HUES64 (cell line): ENCODE data around the gene CD300LB.
"Not testable (repeated sequence)": the region's sequence is repeated elsewhere in the genome, so short reads cannot be mapped to it uniquely, and the experiment has no call there.

Experiments used
- H3K27ac ChIP-seq: 2 replicates; pipeline ENCODE4 v1.7.0; 2013; ENCODE audit warnings: low read depth, low read length, inconsistent platforms
- H3K27me3 ChIP-seq: 2 replicates; pipeline ENCODE4 v1.6.1; 2013; ENCODE audit warnings: mild to moderate bottlenecking, low read length; ENCODE audit not compliant: insufficient read depth
- H3K36me3 ChIP-seq: 2 replicates; pipeline ENCODE4 v1.6.1; 2013; ENCODE audit warnings: mild to moderate bottlenecking, low read length; ENCODE audit not compliant: insufficient read depth
- H3K4me1 ChIP-seq: 2 replicates; pipeline ENCODE4 v1.6.1; 2013; ENCODE audit warnings: mild to moderate bottlenecking, low read length, moderate library complexity; ENCODE audit not compliant: insufficient read depth
- H3K4me3 ChIP-seq: 2 replicates; pipeline ENCODE4 v1.5.1; 2013; ENCODE audit warnings: mild to moderate bottlenecking, low read length, moderate library complexity
- H3K9ac ChIP-seq: 2 replicates; pipeline ENCODE4 v1.6.1; 2013; ENCODE audit warnings: mild to moderate bottlenecking, low read depth, low read length
- H3K9me3 ChIP-seq: 2 replicates; pipeline ENCODE4 v1.6.1; 2013; ENCODE audit warnings: low read depth, low read length; ENCODE audit not compliant: insufficient read depth
- WGBS: fragments of 150-250, 120-280 bp; methylation state at CpG from one replicate; pipeline ENCODE4 v1.1.7; 2013; ENCODE audit warnings: missing lambda C conversion rate; 5-methylcytosine and 5-hydroxymethylcytosine counted together

The CD300LB gene

DNA sequence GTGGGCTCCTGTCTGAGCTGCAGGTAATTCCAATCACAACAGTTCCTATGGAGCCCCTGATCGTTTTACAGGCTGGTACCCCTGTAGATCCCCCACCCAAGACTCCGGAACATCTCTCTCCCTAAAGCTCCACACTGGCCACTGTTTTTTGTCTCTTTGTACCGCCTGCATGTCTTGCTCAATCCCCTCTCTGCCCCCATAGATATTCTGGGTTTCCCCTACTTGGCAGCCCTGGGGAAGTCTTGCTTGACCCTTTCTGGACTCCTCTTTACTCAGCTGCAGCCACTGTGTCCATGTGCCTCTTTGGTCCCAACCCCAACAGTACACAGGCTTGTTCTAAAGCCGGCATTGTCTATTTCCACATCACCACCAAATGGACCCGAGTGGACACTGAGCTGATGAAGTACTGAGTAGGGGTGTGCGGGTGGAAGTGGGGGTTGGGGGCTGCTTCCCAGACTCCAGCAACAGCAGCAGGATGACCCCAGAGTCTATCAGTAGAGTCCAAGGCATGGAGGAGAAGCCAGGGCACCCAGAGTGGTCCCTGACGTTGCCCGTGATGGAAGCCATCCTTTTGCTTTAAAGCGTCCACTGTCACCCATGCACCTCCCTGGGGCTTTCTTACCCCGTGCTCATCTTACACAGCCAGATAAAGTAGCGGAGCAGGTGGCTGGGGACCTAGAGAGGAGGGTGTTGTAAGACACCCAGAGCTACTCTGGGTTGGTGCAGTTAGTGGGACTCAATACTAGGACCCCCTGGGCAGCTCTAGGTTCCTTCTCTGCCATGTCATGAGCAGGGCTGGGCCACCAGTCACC is 6.4 kb downstream of the CD300LB start:
- Histone ChIP-seq H3K9ac (no peak overlapping the region), H3K4me3 (no peak overlapping the region), H3K4me1 (no peaks in the 10 kb centered on the region), H3K27ac (no peak overlapping the region), H3K9me3 (no peaks in the 10 kb centered on the region), H3K27me3 (no peaks in the 10 kb centered on the region; the same call in none of the 2 replicates), H3K36me3 (no peaks in the 10 kb centered on the region)
- WGBS: 93% methylated on average over 11 of the region's 11 CpGs

DNA sequence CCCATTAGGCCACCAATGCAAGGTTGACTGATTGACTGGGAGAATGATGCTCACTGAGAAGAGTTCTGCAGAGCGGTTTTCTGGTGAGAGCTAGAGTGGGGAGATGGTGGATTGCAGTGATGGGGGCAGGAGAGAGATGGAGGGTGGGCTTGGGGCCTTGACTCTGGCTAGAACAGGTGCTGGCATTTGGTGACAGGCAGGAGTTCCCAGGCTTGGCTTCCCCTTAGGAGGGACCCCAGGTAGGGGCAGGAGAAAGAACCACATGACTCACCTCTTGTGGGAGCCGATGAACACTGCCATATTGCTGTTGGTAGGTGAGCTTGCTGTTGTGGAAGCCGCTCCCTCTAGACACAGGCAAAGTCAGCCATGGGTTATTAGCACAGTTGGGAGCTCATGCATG is 8.0 kb downstream of the CD300LB start:
- Histone ChIP-seq H3K36me3 (no peaks in the 10 kb centered on the region), H3K4me3 (no peak overlapping the region), H3K4me1 (no peaks in the 10 kb centered on the region), H3K9ac (no peak overlapping the region), H3K27me3 (no peaks in the 10 kb centered on the region; the same call in none of the 2 replicates), H3K27ac (no peak overlapping the region), H3K9me3 (no peaks in the 10 kb centered on the region)
- WGBS: 89% methylated on average over 3 of the region's 3 CpGs

DNA sequence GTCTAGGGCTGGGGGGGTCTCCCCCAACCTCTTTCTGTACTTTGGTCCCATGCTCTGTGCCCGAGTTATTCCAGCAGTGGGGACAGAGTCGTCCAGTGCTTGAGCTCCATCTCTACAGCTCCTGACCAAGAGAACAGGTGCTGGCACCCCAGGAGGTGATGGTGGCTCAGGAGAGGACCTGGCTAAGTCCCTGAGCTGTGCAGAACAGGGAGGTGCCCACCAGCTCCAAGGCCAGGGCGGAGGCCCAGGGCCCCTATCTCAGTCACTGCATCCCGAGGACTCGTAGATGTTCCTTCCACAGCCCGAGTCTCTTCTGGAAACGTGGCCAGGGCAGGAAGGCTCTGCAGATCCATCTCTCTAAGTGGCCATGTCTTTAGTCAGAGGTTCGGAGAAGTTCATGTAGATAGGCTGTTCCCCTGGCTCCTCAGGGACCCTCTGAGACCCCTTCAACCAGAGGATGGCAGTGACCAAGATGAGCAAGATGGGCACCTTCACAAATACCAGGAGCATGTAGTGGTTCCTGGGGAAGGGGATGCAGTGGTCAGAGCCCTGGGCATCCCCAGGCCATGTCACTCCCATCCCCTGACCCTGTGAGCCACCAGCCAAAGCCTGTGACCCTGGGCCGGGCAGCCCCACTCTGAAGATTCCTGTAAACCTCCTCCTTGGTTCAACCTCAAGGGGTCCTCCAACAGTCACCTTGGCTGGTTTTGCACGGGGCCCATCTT is 8.7 kb downstream of the CD300LB start:
- Histone ChIP-seq H3K36me3 (no peaks in the 10 kb centered on the region), H3K9me3 (no peaks in the 10 kb centered on the region), H3K27me3 (no peaks in the 10 kb centered on the region; the same call in 1 of the 2 replicates), H3K4me1 (no peaks in the 10 kb centered on the region), H3K27ac (no peak overlapping the region), H3K4me3 (no peak overlapping the region), H3K9ac (no peak overlapping the region)
- 84% methylated on average over 10 of the region's 10 CpGs for WGBS

DNA sequence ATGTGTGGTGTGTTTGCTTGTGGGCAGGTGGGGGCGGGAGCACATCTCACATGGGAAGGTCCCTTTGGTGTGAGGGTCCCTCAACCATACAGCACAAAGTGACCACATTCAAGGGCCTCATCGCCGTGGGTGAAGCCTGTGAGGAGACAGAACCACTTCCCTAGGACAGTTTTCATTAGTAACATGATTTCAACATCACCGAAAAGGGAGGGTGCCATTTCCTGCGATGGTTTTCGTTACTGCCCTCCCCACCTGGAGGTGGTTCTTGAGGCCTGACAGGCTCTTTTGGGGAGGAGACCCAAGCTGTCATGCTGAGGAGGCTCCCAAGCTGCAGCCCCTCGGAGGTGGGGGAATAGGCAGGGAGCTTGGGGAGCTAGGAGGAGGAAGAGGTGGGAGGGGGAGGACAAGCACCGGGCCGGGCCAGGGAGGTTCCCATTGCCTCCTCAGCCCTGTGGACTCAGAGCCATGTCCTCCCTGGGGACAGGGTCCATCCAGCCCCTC is 9.5 kb downstream of the CD300LB start:
- WGBS: 93% methylated on average over 9 of the region's 9 CpGs
- no peaks in the 10 kb centered on the region for H3K36me3 ChIP-seq
- no peak overlapping the region for H3K4me3 ChIP-seq
- H3K4me1 ChIP-seq: no peaks in the 10 kb centered on the region
- H3K27me3 ChIP-seq: no peaks in the 10 kb centered on the region; the same call in 1 of the 2 replicates
- no peak overlapping the region for H3K9ac ChIP-seq
- H3K9me3 ChIP-seq: no peaks in the 10 kb centered on the region
- no peak overlapping the region for H3K27ac ChIP-seq

DNA sequence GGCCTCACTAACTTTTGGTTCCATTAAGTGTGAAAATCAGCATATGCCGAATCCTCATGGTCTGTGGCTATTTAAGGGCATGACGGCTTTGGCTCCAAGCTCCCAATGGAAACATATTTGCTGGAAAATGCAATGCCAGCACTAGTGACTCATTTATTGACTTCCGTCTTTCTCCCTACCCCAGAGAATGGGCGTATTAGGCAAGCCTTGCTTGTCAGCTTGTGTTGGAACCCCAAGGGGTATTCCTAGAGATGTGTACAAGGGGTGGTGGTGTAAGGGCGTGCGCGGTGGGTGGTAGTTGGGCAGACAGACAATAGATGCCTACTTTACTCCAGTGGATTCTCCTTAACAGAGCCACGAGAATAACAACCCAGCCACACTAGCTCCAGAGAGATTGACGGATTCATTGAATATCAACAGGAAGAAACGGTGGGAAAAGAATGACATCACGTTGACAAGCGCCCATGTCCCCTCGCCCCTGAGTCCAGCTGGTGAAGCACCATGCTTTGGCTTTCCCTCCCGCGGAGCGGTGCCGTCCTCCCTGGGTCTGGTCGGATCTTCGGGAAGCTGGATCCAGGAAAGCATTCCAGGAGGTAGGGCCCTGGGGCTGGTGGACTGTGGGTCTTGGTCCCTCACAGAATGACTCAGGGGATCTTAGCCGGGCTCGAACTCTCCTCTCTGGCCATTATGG is 10.3 kb downstream of the CD300LB start:
- no peaks in the 10 kb centered on the region; the same call in 1 of the 2 replicates for H3K27me3 ChIP-seq
- no peaks in the 10 kb centered on the region for H3K4me1 ChIP-seq
- H3K9me3 ChIP-seq: no peaks in the 10 kb centered on the region
- 92% methylated on average over 19 of the region's 21 CpGs for WGBS
- H3K36me3 ChIP-seq: no peaks in the 10 kb centered on the region
- H3K9ac ChIP-seq: no peak overlapping the region
- H3K27ac ChIP-seq: no peak overlapping the region
- no peak overlapping the region for H3K4me3 ChIP-seq

DNA sequence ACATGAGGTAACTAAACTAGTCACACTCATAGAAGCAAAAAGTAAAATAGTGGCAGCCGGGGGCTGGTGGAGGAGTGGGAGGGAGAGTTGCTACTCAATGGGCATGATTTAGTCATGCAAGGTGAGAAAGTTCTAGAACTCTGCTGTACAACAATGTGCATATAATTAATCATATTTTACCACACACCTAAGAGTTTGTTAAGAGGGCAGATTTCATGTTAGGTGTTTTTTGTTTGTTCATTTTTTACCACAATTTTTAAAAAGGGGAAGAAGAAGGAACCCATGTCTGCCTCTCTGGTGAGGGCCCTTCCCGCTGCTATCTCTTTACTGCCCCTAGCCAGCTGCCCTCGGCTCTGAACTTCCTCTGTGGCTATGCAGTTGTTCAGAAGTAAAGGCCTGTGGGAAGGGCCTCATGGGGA is 11.2 kb downstream of the CD300LB start:
- Histone ChIP-seq H3K4me3 (no peak overlapping the region), H3K36me3 (no peaks in the 10 kb centered on the region), H3K9me3 (0 out of 2 replicates have a peak, but pooled peaks cover under 1% of the 10 kb centered on the region), H3K27ac (no peak overlapping the region), H3K4me1 (no peaks in the 10 kb centered on the region), H3K9ac (no peak overlapping the region), H3K27me3 (no peaks in the 10 kb centered on the region; the same call in 1 of the 2 replicates)
- 85% methylated on average over 3 of the region's 3 CpGs for WGBS

DNA sequence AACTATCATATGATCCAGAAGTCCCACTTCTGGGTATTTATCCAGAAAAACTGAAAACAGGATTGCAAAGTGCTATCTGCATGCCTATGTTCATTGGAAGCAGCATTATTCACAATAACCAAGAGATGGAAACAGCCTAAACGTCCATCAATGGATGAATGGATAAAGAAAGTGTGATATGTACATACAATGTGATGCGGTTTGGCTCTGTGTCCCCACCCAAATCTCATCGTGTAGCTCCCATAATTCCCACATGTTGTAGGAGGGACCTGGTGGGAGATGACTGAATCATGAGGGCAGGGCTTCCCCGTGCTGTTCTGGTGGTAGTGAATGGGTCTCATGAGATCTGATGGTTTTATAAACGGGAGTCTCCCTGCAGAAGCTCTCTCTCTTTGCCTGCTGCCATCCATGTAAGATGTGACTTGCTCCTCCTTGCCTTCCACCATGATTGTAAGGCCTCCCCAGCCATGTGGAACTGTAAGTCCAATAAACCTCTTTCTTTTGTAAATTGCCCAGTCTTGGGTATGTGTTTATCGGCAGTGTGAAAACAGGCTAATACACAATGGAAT is 12.8 kb downstream of the CD300LB start:
- WGBS: 81% methylated on average over 6 of the region's 6 CpGs
- not testable (repeated sequence) for H3K9ac ChIP-seq

DNA sequence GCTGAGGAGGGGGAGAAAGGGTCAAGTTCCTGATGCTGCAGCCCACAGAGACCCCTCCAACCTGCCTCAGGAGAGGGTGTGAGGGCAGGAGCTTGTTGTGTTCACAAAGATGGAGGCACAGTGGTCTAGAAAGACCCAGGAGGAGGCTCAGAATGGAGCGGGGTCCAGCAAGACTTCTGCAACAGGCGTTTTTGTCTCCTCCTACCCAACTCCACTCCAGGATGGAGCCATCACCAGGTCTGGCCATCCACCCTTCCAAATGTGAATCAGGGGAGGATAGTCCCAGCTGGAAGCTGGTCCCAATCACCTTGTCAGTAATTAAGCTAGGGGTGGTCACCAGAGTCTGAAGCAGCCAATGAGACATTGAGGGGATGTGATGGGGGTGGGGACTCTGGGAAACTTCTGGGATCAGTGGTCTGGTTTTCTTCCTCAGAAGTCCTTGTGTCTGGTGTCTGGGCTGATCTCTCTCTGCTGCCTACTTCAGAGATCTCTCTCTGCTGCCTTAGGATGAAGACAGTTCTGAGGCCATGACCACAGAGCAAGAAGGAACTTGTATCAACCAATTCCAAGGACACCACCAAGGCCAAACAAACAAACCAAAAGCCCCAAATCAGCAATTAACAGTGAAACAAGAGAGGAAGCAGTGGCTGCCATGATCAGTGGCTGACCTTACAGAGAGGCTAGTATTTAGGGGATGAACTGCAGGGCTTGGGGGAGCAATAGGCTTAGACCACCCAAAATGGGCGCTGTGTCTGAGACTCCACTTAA is 14.5 kb downstream of the CD300LB start:
- no peak overlapping the region for H3K9ac ChIP-seq
- no peaks in the 10 kb centered on the region for H3K4me1 ChIP-seq
- WGBS: 78% methylated on average over 3 of the region's 3 CpGs
- no peak overlapping the region for H3K4me3 ChIP-seq
- H3K27ac ChIP-seq: no peak overlapping the region
- no peaks in the 10 kb centered on the region for H3K36me3 ChIP-seq
- H3K27me3 ChIP-seq: no peaks in the 10 kb centered on the region; the same call in 1 of the 2 replicates
- H3K9me3 ChIP-seq: peaks cover 13% of the 10 kb centered on the region

More for the DNA sequence above, 12.8 kb downstream of the CD300LB start:
- not testable (repeated sequence) for H3K27ac ChIP-seq, H3K4me1 ChIP-seq, H3K27me3 ChIP-seq, H3K4me3 ChIP-seq, H3K36me3 ChIP-seq
- peaks cover 13% of the 10 kb centered on the region for H3K9me3 ChIP-seq

DNA sequence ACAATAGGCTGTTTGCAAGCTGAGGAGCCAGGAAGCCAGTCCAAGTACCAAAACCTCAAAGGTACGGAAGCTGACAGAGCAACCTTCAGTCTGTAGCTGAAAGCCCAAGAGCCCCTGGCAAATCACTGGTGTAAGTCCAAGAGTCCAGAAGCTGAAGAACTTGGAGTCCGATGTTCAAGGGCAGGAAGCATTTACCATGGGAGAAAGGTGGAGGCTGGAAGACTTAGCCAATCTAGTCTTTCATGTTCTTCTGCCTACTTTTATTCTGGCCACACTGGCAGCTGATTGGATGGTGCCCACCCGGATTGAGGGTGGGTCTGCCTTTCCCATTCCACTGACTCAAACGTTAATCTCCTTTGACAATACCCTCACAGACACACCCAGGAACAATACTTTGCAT is 15.3 kb downstream of the CD300LB start:
- no peaks in the 10 kb centered on the region for H3K27me3 ChIP-seq
- H3K4me3 ChIP-seq: no peak overlapping the region
- H3K4me1 ChIP-seq: no peaks in the 10 kb centered on the region
- H3K36me3 ChIP-seq: no peaks in the 10 kb centered on the region
- peaks cover 13% of the 10 kb centered on the region for H3K9me3 ChIP-seq
- H3K27ac ChIP-seq: no peak overlapping the region
- 74% methylated on average over 4 of the region's 4 CpGs for WGBS
- H3K9ac ChIP-seq: no peak overlapping the region

DNA sequence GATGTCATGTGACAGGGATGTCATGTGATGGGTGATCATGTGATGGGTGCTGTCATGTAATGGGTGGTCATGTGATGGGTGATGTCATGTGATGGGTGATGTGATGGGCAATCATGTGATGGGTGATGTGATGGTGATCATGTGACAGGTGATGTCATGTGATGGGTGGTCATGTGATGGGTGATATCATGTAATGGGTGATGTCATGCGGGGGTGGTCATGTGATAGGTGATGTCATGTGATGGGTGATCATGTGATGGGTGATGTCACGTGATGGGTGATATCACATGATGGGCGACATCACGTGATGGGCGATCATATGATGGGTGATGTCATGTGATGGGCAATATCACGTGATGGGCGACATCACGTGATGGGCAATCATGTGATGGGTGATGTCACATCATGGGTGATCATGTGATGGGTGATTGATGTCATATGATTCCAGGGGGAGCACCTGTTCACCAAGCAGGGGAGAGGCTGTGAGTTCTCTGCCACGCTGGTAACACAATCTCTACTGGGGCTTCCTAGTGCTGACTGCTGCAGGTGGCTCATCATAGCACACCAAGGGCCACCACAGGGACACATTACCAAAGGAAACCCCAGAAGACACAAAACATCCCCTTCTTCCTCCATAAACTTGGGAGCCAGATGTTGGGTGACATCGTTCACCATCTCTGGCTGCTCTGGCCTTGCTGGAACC is 16.5 kb downstream of the CD300LB start:
- Histone ChIP-seq H3K27me3 (no peaks in the 10 kb centered on the region), H3K4me3 (no peak overlapping the region), H3K4me1 (no peaks in the 10 kb centered on the region), H3K9me3 (peaks cover 13% of the 10 kb centered on the region), H3K9ac (no peak overlapping the region), H3K36me3 (no peaks in the 10 kb centered on the region), H3K27ac (no peak overlapping the region)
- WGBS: 93% methylated on average over 10 of the region's 10 CpGs
